Epidermal melanocyte (primary cell): ENCODE measurements around the gene TES.
A peak's percentile ranks its signal among the peaks of the same experiment; 100 is the strongest.
"Not testable (repeated sequence)": the region's sequence is repeated elsewhere in the genome, so short reads cannot be mapped to it uniquely, and the experiment has no call there.

Source experiments
- DNase-seq: peaks from one replicate; pipeline ENCODE4 v3.0.0; 2011; ENCODE audit warnings: low spot score; ENCODE audit not compliant: insufficient read length

Gene TES

DNA sequence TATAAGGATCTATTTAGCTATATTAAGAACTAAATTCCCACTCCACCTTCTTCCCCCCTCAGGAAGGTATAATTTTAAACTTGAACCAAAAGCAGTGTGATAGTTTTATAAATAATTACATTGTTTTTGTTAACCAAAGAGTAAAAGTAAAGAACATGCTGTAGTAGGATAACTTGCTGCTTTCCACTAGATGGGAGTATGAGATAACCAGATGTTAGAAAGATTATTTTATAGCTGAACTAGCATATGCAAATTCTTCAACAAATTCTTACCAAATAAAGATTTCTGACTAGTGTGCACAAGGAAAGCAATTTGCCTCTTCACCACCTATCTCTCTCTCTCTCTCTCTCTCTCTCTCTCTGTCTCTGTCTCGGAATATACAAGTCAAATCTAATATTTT is 31.8 kb downstream of the TES start:
- no peak for DNase-seq

DNA sequence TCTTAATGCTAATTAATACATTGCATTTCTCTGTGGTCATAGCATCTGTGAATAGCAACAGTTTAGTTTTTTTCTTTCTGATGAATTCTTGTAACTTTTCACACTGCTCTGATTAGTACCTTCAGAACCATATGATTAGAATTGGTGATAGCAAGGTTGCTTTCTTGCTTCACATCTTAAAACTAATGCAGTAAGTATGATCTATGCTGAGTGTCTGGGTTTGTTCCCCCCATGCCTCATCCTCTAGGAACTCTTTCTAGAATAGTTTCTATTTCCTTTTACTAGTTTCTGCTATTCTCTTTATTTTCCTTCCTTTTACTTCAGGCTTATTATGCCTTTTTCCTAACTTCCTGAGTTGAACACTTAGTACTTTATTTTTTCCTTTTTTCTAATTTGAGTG is 32.4 kb downstream of the TES start:
- no peak for DNase-seq

DNA sequence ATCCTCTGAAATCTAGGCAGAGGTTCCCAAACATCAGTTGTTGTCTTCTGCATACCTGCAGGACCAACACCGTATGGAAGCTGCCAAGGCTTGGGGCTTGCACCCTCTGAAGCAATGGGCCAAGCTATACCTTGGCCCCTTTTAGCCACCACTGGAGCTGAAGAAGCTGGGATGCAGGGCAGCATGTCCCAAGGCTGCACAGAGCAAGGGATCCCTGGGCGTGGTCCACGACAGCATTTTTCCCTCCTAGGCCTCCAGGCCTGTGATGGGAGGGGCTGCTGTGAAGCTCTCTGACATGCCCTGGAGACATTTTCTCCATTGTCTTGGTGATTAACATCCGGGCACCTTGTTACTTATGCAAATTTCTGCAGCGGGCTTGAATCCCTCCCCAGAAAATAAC is 34.5 kb downstream of the TES start:
- DNase-seq, result not testable (repeated sequence)

GRCh38 chr7:116246357-116246756 is 36.0 kb downstream of the TES start:
- DNase-seq, result no peak

DNA sequence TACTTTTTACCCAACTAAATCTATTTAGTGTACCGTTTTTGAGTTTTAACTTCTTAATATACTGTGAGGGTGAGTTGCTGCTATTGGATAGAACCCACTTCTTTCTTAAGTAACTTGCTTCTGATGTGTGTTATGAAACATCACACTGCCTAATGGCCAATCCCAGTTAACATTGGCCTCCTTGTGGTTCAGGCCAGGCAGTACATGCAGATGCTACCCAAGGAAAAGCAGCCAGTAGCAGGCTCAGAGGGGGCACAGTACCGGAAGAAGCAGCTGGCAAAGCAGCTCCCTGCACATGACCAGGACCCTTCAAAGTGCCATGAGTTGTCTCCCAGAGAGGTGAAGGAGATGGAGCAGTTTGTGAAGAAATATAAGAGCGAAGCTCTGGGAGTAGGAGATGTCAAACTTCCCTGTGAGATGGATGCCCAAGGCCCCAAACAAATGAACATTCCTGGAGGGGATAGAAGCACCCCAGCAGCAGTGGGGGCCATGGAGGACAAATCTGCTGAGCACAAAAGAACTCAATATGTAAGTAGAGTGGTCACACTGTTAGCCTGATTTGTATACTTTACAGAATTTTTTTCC is 39.7 kb downstream of the TES start:
- no peak for DNase-seq

GRCh38 chr7:116251675-116252074 is 41.3 kb downstream of the TES start:
- no peak for DNase-seq

GRCh38 chr7:116252249-116252648 is 41.9 kb downstream of the TES start:
- DNase-seq, result no peak

DNA sequence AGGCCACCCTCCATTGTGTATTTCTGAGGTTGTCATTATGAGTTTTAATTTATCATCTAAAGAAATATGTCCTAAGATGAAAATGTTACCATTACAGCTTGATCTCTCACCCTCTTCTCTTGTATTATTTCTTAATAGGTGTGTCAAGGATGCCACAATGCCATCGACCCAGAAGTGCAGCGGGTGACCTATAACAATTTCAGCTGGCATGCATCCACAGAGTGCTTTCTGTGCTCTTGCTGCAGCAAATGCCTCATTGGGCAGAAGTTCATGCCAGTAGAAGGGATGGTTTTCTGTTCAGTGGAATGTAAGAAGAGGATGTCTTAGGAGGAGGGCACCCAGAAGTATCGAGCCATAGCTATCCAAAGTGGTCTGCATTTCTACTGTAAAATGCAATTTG is 46.8 kb downstream of the TES start:
- no peak for DNase-seq

DNA sequence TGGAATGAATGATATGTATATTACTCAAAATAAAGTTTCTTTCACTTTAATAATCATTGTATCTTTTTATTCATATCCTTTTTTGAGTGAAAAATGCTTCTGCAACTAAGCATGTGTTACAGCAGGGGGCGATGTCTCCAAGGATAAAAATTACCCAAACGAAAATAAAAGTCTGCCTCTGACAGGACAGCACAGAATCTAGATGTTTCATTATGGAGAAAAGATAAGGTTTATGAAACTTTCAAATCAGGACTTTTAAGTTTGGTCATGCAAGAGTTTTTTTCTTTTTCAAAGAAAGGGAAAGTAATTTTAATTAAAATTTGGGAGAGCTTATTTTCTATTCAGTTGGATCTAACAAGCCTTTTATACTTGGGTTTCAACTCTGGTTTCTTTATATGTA is 48.4 kb downstream of the TES start:
- peak; percentile 25 for DNase-seq

GRCh38 chr7:116259156-116259870 is 49.0 kb downstream of the TES start:
- DNase-seq, result no peak

- peak; percentile 17 for DNase-seq
Observed at GRCh38 chr7:116259871-116260440, 49.6 kb downstream of the TES start.

GRCh38 chr7:116261904-116262303 is 51.6 kb downstream of the TES start:
- DNase-seq, result no peak

DNA sequence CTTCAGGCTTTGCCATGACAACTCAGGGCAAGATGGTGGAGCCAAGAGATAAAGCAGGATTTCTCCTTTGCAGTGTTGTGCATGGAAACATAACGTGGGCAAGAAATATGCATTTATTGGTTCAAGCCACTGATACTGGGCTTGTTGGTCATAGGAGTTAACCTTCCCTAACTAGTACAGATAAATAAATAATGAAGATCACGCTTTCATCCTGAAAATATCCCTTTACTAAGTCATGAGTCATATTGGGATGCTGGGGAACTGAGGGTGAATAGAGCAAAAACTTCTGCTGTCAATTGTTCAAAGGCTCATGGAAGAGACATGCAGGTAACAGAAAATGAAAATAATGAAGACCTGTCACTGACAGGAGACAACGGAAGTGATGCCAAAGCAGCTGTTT is 55.5 kb downstream of the TES start:
- DNase-seq, result no peak

GRCh38 chr7:116269466-116269865 is 59.1 kb downstream of the TES start:
- no peak for DNase-seq

DNA sequence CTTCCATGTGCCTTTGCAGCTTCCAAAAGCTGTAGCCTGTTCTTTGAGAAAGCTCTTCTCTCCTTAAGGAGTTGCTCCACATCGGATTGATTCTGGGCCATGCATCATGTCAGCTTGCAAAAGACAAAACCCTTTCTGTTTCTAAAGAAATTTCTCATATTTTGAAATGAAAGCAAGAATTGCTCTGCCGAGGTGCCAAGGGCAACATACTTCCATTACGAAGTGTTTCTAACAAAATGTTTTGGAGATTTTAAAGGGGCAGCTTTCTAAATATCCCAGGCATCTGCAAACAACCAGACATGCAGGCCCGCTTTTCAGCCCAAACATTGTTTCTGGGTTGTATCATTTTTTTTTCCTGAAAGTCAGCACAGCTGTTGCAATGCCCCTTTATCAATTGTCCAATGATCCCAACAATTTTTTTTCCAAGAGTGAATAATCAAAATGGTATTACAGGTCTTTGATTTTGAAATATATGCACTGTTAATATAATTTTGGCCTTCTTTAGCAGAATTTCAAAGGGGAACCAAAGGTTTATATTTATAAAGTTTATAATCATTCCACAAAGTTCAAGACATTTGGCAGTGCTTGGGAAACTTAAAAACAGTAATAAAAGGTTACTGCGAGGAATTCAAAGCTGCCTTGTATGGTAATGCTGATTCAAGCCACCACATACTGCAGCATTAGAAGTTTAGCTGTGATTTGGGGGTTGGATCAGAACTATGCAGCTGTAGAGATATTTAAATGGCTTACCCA is 61.0 kb downstream of the TES start:
- DNase-seq, result peak; percentile 22

- DNase-seq, result peak; percentile 62
Observed at GRCh38 chr7:116271963-116272886, 61.9 kb downstream of the TES start.

GRCh38 chr7:116273283-116273917 is 63.1 kb downstream of the TES start:
- no peak for DNase-seq

- DNase-seq, result no peak
Observed at GRCh38 chr7:116273918-116274301, 63.6 kb downstream of the TES start.

GRCh38 chr7:116277070-116277469 is 66.7 kb downstream of the TES start:
- no peak for DNase-seq

DNA sequence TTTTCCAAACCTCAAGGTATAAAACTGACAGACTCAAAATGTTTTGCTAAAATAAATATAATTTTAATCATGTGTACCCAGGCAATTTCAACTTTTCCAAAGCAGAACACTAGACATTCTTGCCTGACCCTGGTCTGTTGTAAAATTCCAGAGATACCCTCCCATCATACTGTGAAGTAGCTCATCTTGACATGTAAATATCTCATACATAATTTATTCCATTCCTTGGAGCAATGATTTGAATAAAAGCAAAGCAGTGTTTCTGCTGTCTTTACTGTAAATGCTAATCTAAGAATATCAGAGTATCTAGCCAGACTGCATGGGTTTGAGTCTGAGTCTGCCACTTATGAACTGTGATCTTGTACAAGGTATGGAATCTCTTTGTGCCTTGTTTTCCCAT is 68.9 kb downstream of the TES start:
- no peak for DNase-seq

DNA sequence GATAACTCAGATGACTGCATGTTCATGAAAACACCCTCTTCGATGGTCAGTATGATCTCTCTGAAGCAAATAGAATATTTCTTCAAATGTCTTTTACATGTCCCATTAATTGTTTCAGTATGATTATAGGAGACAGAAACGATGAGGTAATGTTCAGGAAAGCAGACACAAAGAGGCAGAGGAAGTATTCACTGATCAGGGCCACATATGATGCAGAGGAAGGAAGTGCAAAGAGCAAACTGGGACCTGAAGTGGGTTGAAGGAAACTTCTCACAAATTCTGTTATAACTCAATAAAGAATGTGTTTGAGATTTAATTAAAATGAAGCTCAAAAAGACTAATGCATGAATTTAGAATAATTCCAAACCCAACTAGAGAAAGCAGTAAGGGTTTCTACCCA is 70.5 kb downstream of the TES start:
- no peak for DNase-seq
